Inferior parietal cortex (tissue), 1 donor: ENCODE results near the gene FAM184B.

Source experiments
- DNase-seq: peaks from one replicate; pipeline ENCODE4 v3.0.0-alpha.2; 2016; ENCODE audit errors: extremely low spot score

FAM184B gene

DNA sequence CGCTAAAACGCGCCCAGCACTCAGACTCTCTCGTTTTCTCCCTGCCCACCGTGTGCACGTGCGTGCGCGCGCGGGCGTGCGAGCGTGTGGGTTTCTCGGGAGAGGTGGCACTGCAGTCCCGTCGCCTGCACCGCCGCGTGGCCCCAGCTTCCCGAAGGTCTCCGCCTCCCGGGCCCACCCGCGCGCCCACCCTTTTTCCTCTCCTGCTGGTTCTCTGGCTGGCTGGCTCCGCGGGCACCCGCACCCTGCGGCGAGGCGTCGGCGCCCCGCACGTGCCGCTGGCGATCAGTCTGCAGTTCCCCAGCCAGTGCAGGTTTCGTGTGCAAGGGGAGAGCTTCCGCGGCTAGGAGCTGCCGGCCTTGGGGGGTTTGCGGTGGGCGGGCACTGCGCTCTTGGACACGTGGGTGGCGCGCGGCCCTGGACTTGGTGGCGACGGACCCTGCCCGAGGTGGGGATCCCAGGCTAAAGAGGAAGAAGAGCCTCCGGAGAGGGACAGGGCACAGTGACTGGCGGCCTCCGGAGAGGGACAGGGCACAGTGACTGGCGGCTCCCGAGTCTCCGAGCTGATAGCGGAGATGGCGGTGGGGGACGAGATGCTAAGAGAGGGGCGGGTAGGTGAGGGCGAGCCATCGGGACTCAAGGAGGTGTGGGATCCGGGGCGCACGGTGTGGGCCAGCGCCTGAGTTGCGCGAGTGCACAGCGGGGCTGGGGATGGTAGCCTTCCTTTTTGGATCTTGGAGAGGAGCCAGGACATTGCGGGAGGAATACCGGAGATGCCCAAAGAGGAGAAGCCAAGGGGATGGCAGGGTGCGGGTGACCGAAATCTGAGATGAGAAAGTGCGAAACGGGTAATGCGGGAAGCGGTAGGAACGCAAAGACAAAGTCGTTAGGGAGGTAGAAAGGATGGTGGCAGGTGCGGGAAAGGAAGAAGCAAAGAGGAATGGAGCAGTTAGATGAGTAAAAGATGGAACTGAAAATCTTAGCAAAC, at the start of gene FAM184B:
TSS of gene FAM184B (minus strand) at position 322 of the 988 bp plus-strand sequence. CDS start 322 bp downstream, outside the sequence.
- no peak for DNase-seq

DNA sequence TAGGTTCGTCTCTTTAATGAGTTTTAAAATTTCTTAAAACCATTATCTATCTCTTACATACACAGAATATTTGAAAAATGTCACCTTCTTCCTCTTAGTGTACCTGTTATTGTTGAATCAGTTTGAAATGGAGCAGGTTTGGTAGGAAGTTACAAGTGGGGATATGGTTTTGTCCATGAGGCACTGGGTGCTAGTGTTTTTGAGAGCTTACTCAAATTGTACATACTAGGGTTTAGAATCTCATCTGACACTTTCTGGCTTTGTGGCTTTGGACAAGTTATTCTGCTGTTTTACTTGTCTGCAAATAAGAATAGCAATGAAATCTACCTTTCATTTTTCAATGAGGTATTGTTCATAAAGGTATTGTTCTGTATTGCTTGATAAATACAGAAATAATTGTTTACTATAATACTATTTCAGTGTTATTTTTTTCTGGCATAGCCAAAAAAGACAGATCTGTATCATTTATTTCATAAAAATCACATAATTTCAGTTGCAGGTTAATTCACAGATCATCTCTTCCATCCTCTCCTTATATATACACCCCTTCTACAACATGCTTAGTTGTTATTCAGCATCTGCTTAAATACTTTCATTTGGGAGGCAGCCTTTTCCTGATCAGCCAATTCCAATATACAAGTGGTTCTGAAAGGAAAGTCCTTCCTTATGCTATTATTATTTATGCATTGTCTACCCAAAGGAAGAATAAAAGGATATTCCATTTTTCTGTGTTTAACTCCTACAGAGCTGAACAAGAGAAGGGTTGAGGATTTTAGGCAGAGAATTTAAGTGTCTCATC, 42.6 kb upstream of the FAM184B start:
- no peak for DNase-seq

DNA sequence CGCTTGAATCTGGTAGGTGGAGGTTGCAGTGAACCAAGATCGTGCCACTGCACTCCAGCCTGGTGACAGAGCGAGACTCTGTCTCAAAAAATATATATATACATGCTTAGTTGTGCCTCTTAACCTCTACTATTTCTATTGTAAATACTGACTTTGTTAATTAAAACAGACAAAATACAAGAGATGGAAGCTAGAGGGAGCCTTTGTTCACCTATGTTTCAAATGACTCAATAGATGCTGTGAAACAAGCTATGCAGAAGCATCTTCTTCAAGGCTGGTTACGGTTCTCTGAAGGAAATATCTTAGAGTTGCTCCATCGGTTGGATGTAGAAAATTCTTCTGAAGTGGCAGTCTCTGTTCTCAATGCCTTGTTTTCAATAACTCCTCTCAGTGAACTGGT, 35.6 kb upstream of the FAM184B start:
- DNase-seq = peak; percentile 73

DNA sequence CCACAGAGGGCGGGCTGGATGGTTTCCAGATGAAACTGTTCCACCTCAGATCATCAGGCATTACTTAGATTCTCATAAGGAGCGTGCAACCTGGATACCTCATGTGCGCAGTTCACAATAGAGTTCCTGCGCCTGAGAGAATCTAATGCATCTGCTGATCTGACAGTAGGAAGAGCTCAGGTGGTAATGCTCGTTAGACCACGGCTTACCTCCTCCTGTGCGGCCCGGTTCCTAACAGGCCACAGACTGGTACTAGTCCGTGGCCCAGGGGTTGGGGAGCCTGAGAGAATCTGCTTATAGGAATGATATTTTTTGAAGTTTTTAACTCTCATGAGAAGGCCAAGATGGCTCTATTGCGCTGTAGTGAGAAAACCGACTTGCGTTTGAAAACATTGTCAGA, 34.7 kb upstream of the FAM184B start:
- no peak for DNase-seq

DNA sequence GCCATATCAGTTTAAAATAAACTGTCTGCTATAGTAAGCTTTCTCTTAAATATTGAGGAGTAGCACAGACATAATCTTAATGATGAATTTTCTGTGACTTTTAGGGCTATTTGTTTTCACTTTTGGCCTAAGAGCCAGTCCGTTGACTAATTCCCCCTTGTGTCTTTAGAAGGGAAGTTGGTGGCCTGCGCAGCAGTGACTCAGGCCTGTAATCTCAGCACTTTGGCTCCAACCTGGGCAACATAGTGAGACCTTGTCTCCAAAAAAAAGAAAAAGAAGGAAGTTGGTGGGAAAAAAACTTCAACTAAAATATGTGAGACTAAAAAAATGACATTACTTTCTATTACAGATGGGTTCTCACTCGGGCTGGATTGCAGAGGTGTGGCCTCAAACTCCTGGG, 32.7 kb upstream of the FAM184B start:
- no peak for DNase-seq

DNA sequence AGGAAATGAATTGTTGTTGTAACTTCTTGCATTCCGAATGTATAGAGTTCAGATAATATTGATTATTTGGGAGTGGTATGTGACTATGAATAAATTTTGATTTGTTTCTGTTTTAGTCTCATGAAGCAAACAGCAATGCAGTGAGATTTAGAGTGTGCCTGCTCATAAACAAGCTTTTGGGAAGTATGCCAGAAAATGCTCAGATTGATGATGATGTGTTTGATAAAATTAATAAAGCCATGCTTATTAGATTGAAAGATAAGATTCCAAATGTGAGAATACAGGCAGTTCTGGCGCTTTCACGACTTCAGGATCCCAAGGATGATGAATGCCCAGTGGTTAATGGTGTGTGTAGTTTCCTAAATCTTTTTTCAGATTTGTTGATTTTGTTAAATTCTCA, 31.4 kb upstream of the FAM184B start:
- no peak for DNase-seq

DNA sequence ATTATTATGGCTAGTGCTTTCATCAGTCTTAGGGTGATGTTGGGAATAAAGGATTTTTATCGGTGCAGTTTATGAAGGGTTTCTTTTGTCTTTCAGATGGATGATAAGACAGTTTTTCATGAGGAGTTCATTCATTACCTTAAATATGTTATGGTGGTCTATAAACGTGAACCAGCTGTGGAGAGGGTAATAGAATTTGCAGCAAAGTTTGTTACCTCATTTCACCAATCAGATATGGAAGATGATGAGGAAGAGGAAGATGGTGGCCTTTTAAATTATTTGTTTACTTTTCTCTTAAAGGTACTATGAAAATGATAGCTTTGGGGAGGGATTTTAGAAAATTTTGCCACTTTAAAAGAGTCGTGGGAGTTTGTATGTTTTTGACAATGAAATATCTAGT, 30.7 kb upstream of the FAM184B start:
- DNase-seq = no peak

DNA sequence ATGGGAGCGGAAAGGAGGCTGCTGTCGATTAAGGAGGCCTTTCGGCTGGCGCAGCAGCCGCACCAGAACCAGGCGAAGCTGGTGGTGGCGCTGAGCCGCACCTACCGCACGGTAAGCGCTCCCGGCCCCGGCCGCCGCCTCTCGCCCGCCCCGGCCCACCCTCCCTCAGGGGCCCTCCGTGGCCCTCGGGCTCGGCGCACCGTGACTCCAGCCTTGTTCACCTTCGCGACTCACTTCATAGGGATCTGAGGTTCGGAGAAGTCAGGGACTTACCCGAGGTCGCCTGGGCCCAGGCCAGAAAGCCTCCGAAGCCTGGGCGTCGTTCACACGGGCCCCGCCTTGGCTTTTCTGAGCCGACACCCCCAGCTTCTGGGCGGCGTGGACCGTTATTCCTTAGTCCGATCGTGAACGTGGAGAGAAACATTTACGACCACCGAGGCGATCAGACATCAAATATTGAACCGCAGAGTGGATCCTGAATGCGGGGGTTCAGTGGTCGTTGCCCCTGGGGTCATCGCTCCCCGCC, 29.7 kb upstream of the FAM184B start:
- DNase-seq = no peak

DNA sequence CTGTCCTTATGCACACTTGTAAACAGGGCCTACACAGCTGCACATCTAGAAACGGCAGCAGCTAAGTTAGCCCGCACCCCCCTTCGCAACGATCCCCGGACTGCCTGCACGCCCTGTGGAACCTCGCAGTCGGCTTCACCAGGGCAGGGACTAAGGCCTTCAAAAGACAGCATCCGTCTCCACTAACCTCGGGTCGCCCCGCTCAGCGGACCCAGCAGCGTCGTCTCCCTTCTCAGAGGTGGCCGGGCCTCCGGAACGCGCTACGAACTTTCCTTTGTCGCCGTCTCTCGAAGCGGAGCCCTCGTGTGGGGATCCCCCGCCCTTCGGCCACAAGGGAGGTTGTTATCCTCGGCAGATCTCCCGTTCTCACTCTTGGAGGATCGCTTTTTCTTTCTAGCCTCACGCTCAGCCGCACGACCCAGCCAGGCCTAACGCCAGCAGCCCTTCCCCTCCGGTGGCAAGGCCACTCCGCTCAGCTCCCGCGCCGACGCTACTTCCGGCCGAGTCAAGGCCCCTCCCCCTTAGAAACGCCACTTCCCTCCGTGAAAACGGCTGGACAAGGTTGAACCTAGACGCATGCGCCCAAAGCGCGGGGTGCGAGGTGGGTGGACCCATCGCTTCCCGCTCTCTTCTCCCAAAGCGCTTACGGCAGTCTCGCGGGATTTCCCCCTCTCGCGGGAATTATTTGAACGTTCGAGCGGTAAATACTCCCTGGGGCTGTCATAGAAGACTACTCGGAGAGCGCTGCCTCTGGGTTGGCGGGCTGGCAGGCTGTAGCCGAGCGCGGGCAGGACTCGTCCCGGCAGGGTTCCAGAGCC, 29.0 kb upstream of the FAM184B start, which contains the start of the genes DCAF16 and NCAPG:
TSS of gene DCAF16 (minus strand) at position 498 of the 818 bp plus-strand sequence. CDS start 6,616 bp downstream, outside the sequence.
TSS of gene NCAPG (plus strand) at position 720 of the 818 bp plus-strand sequence. CDS start 99 bp downstream, outside the sequence.
- peak; percentile 100 for DNase-seq

DNA sequence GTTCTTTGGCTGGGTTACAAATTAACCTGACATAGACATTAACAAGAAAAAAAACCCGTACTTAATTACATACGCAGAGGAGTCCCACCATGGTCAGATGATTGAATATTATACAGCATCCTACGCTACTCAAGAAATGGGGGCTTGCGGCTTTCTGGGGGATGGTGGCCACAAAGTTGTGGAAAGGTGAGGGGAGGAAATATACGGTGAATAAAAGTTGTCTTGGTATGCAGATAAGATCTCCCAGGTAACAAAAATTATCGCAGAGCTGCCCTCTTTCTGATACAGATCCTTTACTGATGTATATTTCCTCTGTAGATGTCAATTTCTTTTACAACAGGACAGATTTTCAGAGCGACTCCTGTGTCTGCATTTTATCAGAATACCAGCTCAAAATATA, 28.2 kb upstream of the FAM184B start:
- DNase-seq = no peak

DNA sequence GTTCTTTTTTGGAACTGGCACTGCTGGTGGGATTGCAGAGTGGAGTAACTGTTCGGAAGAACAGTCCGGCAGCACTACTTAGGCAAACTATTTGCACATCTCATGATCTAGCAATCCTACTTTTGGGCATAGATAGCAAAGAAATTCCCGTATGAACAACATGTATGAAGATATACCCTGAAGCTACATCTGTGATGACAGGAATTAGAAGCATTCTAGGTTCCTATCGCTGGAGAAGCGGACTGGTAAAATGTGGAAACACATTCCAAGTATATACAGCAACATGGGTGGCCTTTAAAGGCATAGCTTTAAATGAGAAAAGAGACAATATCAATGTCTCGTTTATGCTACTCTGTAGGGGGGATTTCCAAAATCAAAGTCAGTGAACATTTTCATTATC, 26.0 kb upstream of the FAM184B start:
- DNase-seq = no peak

DNA sequence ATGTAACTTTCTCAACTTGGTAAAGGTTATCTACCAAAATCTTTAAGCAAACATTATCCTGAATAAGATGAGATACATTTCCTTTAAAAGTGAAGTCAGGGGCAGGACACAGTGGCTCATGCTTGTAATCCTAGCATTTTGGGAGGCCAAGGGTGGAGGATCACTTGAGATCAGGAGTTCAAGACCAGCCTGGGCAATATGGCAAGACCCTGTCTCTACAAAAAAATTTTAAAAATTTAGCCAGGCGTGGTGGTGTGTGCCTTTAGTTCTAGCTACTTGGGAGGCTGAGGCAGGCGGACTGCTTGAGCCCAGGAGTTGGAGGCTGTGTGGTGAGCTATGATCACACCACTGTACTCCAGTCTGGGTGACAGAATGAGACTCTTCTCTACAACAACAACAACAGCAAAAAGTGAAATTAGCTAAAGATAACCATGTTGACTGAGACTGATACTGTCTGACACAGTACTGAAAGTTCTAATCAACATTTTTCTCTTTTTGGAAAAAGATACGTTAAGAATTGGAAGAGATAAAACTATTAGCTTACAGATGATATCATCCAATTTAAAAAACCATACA, 24.2 kb upstream of the FAM184B start:
- DNase-seq = no peak

DNA sequence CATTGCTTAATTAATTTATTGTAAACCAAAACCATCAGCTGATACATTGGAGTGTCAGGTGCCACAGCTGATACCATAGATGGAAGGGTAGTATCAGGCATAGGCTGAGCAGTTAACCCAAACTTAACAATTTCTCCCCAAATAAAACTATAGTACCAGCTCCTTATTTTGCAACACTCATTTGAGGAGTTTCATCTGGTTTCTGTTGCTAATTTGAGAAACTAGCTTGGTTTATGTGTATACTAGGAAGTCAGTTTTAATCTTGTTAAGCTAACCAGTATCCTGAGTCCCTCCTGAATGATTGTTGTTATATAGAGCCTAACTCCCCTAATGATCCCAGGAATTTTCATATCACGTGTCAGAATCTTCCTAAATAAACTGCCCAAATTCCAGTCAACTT, 16.4 kb upstream of the FAM184B start:
- DNase-seq = no peak

DNA sequence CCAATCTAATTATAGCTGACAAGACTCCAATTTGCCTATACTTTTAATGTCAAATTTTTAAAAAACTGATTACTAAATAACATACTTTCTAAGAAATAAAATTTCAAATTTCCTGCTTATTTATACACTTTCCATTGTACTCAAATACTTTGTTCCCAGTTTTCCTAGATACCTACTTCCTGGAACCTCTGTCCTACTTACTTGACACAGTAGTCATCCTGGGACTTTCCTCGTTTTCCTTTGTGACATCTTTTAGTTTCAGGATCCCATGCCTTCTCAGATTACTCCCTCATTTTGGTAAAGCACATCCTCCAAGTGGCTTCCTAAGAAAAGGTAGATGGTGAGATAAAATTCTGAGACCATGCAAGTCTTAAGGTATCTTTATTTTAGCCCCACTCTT, 13.3 kb upstream of the FAM184B start:
- DNase-seq = no peak

DNA sequence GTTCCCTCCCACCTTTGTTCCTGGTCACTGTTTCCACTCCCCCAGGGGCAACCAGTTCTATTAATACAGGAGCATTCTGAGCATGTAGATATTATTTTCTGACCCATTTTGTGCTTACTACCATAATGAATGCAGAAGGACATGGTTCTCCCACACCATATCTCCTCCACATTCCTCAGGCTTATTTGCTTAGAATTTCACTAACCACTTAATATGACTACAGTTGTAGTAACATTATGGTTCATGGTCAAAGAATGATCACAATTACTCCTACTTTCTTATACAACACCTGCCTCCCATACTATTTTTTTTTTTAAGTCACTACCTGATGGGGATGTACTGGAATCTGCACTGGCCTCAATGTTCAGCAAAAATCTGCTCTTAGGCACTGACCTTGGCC, 7.5 kb upstream of the FAM184B start:
- DNase-seq = no peak

DNA sequence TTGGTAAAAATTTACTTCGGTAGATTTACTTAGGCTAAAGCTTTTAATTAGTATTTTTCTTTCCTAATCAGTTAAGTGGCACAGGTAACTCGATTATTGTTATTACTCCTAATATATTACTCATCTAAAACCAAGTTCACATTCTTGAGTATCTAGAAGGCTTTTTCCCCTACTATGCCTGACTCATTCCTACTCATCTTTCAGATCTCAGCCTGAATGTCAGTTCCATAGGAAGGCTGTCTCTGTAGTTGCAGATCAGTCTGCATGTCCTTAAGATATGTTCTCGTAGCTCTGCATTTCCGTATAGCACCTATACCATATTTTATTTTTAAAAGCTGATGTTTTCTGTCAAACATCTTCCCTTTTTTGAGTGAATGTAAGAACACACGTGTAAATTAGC, 5.9 kb upstream of the FAM184B start:
- no peak for DNase-seq

DNA sequence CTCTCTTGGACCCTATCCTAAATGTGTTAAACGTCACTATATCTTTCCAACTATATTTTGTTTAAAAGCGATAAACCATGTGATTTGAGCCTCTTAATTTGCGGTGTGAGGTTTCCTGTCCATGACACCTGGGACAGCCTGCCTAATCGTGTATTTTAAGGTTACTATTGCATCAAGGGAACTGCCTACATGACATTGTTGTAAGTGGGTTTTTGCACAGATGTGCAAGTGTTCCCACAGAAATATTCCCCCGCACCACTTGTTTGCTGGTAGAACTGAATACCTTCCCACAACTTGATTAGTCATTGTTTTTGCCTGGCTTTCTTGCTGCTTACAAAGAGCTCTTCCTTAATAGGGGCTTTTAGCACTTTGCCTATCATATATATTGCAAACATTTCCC, 5.1 kb upstream of the FAM184B start:
- no peak for DNase-seq

DNA sequence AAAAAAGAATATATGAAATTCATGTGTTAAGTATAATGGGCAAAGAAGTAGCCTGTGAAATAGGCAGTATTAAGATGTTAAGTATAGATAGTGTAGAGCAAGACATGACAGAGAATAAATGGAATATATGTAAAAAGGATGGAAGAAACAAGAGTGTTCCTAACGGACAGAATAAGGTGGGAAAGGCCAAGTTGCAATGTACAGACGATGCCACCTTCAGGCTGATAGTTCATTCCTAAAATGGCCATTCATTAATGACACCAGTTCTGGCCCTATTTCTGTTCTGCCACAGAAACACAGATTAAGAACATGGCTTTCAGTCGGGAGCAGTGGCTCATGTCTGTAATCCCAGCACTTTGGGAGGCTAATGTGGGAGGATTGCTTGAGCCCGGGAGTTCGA, 4.4 kb upstream of the FAM184B start:
- DNase-seq = no peak

DNA sequence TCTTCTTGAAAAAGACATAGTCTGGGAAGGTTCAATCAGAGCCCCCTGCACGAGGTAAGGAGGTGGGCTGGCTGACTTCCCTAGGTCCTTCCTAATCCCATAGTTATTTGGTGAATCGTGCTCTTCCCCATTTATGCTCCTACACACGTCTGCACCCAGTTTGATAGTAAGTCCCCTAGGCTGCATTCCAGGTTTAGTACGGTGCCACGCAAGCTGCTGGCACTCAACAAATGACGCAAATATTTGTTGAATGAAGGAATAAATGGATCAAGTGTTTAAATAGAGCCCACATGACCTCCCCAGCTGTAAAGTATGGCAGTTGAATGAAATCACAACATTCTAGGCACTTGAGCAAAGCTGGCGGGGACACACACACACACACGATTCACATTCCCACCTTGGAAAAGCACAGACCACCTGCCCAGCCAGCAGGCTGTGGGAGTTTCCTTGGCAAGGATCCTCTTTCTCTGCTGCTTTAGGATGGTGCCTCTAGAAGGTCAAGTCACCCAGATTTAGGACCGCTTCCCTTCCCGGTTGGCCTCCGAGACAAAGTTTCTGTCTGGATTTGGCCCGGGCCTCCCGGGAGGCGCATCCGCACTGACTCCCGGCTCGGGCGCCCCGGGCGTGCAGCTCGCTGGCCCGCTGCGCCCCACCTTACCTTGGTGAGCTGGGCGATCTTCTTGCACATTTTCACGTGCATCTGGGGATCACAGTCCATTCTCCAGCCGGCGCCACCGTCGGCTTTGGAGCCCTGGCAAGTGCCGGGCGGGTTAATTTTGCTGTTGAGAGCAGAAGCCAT, 721 bp downstream of the FAM184B start:
- no peak for DNase-seq

DNA sequence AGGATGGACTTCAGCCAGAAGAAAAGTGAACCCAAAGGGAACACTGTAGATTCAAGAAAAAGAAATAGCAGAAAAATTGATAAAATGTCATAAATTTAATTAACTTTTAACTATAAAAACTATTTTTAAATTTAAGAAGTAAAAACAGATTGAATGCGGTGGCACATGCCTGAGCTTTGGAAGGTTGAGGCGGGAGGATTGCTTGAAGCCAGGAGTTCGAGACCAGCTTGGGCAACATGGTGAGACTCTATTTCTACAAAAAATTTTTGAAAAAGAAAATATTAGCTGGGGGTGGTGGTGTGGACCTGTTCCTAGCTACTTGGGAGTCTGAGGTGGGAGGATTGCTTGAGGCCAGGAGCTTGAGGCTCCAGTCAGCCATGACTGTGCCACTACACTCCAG, 3.0 kb downstream of the FAM184B start:
- DNase-seq = no peak
